OCI-LY1 (cell line): ENCODE results near the gene KCNK13.

Experiments
- H2AFZ ChIP-seq: fragments of 200-600 bp; sonication (generic), shearing (Covaris generic); 2 replicates; pipeline ENCODE4 v1.6.0; 2014; ENCODE audit warnings: antibody characterized with exemption, mild to moderate bottlenecking, low read length
- H3F3A ChIP-seq: fragments of 200-600 bp; sonication (generic), shearing (Covaris generic); 2 replicates; pipeline ENCODE4 v1.6.0; 2014; ENCODE audit warnings: mild to moderate bottlenecking, antibody characterized with exemption, low read length, moderate library complexity; ENCODE audit not compliant: insufficient read depth
- H3K27ac ChIP-seq: fragments of 200-600 bp; sonication (generic); 2 replicates; pipeline ENCODE4 v1.5.1; 2014; ENCODE audit warnings: low read length, mixed run types, mild to moderate bottlenecking, low read depth; ENCODE audit not compliant: poor library complexity, severe bottlenecking
- H3K27me3 ChIP-seq: fragments of 200-600 bp; sonication (generic); 2 replicates; pipeline ENCODE4 v1.6.0; 2014; ENCODE audit warnings: antibody characterized with exemption, mild to moderate bottlenecking, low read length, moderate library complexity; ENCODE audit not compliant: insufficient read depth
- H3K36me3 ChIP-seq: fragments of 200-600 bp; sonication (generic); 2 replicates; pipeline ENCODE4 v1.6.1; 2014; ENCODE audit warnings: mild to moderate bottlenecking, antibody characterized with exemption, low read length, moderate library complexity, mixed read lengths; ENCODE audit not compliant: insufficient read depth
- H3K4me1 ChIP-seq: fragments of 200-600 bp; sonication (generic); 2 replicates; pipeline ENCODE4 v1.5.1; 2014; ENCODE audit warnings: mild to moderate bottlenecking, low read length, moderate library complexity; ENCODE audit not compliant: insufficient read depth, severe bottlenecking
- H3K4me2 ChIP-seq: fragments of 200-600 bp; sonication (generic), shearing (Covaris generic); 2 replicates; pipeline ENCODE4 v1.6.1; 2014; ENCODE audit warnings: low read length
- H3K4me3 ChIP-seq: fragments of 200-600 bp; sonication (generic); 2 replicates; pipeline ENCODE4 v1.5.1; 2014; ENCODE audit warnings: low read length, low read depth, mild to moderate bottlenecking, mixed read lengths; ENCODE audit not compliant: poor library complexity, severe bottlenecking
- H3K79me2 ChIP-seq: fragments of 200-600 bp; shearing (Covaris generic); 2 replicates; pipeline ENCODE4 v1.6.1; 2016; ENCODE audit warnings: mixed run types, low read length, mixed read lengths; ENCODE audit not compliant: insufficient read depth
- H3K9ac ChIP-seq: fragments of 200-600 bp; sonication (generic), shearing (Covaris generic); 2 replicates; pipeline ENCODE4 v1.6.1; 2014; ENCODE audit warnings: mild to moderate bottlenecking, low read length, mixed read lengths
- H3K9me2 ChIP-seq: fragments of 200-600 bp; sonication (generic), shearing (Covaris generic); 2 replicates; pipeline ENCODE4 v1.6.1; 2014; ENCODE audit warnings: low read depth, mild to moderate bottlenecking, low read length, mixed read lengths
- H3K9me3 ChIP-seq: fragments of 200-600 bp; shearing (Covaris generic); 2 replicates; pipeline ENCODE4 v1.6.1; 2014; ENCODE audit warnings: low read length, mixed read lengths
- H4K20me1 ChIP-seq: fragments of 200-600 bp; sonication (generic), shearing (Covaris generic); 2 replicates; pipeline ENCODE4 v1.6.0; 2016; ENCODE audit warnings: mild to moderate bottlenecking, low read length; ENCODE audit not compliant: insufficient read depth
- CTCF ChIP-seq: fragments of 200-600 bp; sonication (generic), shearing (Covaris generic); IDR thresholded peaks from 2 replicates; pipeline ENCODE4 v1.5.1; 2017; ENCODE audit warnings: mild to moderate bottlenecking, antibody characterized with exemption, low read length, moderate library complexity, mixed read lengths
- EZH2 ChIP-seq: fragments of 200-600 bp; sonication (generic), shearing (Covaris generic); IDR thresholded peaks from 2 replicates; pipeline ENCODE4 v1.8.0; 2017; ENCODE audit warnings: borderline replicate concordance, mixed run types, mild to moderate bottlenecking, antibody characterized with exemption, low read length, moderate library complexity, mixed read lengths

KCNK13 gene

GRCh38 chr14:90034156-90034555, 27.6 kb upstream of the KCNK13 start:
- Histone ChIP-seq H3K4me1 (no peaks in the 10 kb centered on the region), H3K79me2 (no peaks in the 10 kb centered on the region), H2AFZ (no peak overlapping the region), H3K27me3 (no peaks in the 10 kb centered on the region), H3K4me3 (no peak overlapping the region), H3K9ac (no peak overlapping the region), H3K9me2 (no peaks in the 10 kb centered on the region; the same call in 1 of the 2 replicates), H3K4me2 (no peak overlapping the region), H3K27ac (no peak overlapping the region), H3K9me3 (no peaks in the 10 kb centered on the region), H3F3A (no peaks in the 10 kb centered on the region), H3K36me3 (peaks cover 65% of the 10 kb centered on the region), H4K20me1 (no peaks in the 10 kb centered on the region)
- TF ChIP-seq EZH2 = no peak
- TF ChIP-seq CTCF = no peak

GRCh38 chr14:90034835-90035525, 26.8 kb upstream of the KCNK13 start:
- Histone ChIP-seq H3K27me3 (no peaks in the 10 kb centered on the region), H3K4me3 (no peak overlapping the region), H2AFZ (no peak overlapping the region), H3K27ac (no peak overlapping the region), H3K36me3 (peaks cover 64% of the 10 kb centered on the region), H3K79me2 (no peaks in the 10 kb centered on the region), H3F3A (no peaks in the 10 kb centered on the region), H3K4me2 (no peak overlapping the region), H4K20me1 (no peaks in the 10 kb centered on the region), H3K9me2 (no peaks in the 10 kb centered on the region; the same call in 1 of the 2 replicates), H3K4me1 (no peaks in the 10 kb centered on the region), H3K9me3 (no peaks in the 10 kb centered on the region), H3K9ac (no peak overlapping the region)
- no peak for TF ChIP-seq CTCF
- TF ChIP-seq EZH2 = no peak

- H3K9me3 ChIP-seq = no peaks in the 10 kb centered on the region
- no peaks in the 10 kb centered on the region for H4K20me1 ChIP-seq
- no peaks in the 10 kb centered on the region; the same call in 1 of the 2 replicates for H3K9me2 ChIP-seq
- H3K79me2 ChIP-seq = no peaks in the 10 kb centered on the region
- H3K9ac ChIP-seq = no peak overlapping the region
- no peak for TF ChIP-seq EZH2
- TF ChIP-seq CTCF = no peak
- H3K27ac ChIP-seq = no peak overlapping the region
- H2AFZ ChIP-seq = no peak overlapping the region
- no peak overlapping the region for H3K4me3 ChIP-seq
- H3F3A ChIP-seq = no peaks in the 10 kb centered on the region
- no peak overlapping the region for H3K4me2 ChIP-seq
- H3K36me3 ChIP-seq = peaks cover 46% of the 10 kb centered on the region
- H3K27me3 ChIP-seq = no peaks in the 10 kb centered on the region
- H3K4me1 ChIP-seq = no peaks in the 10 kb centered on the region
These were observed 22.4 kb upstream of the KCNK13 start for GRCh38 chr14:90039253-90040010.
